GM19372 (cell line): ENCODE results near the gene THY1.
"Not testable (repeated sequence)": the region's sequence is repeated elsewhere in the genome, so short reads cannot be mapped to it uniquely, and the experiment has no call there.

Source experiments
- ATAC-seq: cut with Tn5 transposase; IDR thresholded peaks from one replicate; pipeline ENCODE4 v1.9.1; 2021; ENCODE audit warnings: mild to moderate bottlenecking, low read depth, moderate library complexity; ENCODE audit not compliant: unreplicated experiment

Gene THY1

DNA sequence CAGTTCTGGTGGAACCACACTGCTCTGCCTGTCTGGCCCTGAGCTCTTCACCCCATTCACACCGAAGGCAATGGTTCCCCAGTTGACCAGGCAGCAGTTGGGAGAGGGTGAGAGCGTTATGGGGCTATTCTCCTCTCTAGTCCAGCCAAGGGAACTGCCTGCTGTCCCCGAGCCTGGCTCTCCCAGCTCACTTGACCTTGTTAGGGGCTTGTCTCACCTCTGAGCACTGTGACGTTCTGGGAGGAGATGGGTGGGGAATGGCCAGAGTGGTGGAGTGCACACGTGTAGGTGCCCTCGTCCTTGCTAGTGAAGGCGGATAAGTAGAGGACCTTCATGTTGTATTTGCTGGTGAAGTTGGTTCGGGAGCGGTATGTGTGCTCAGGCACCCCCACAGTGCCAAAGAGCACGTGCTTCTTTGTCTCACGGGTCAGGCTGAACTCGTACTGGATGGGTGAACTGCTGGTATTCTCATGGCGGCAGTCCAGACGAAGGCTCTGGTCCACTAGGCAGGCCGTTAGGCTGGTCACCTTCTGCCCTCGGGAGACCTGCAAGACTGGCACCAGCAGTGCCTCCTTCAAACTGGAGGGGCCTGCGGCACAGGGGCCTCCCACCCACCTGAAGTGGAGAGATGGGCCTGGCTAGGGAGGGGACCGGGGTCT is 3.0 kb downstream of the THY1 start:
- ATAC-seq = no peak

DNA sequence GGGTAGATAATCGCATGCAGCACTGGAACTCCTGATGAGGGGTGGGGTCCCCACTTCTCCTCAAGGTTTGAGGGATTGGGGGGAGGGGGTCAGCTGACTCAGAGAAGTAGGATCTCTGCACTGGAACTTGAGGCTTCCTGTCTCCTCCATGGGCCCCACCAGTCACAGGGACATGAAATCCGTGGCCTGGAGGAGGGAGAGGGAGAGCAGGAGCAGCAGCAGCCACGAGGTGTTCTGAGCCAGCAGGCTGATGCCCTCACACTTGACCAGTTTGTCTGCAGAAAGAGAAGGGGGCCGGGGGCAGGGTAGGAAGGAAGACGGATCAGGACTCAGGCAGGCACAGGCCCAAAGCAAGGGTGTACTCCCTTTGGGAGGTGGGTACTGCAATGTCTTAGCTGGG is 3.7 kb downstream of the THY1 start:
- no peak for ATAC-seq

DNA sequence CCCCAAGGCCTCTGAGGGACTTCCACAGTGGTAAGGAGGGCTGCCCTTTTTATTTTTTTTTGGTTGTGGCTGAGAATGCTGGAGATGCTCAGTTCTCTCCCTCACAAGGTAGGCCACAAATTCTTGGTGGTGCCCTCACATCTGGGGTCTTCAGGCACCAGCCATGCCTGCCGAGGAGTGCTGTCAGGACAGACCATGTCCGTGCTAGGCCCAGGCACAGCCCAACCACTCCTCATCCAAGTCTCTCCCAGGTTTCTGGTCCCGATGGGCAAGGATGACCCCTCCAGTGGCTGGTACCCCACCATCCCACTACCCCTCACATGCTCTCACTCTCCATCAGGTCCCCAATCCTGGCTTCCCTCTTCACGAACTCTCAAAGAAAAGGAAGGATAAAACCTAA is 4.2 kb downstream of the THY1 start:
- ATAC-seq = no peak

DNA sequence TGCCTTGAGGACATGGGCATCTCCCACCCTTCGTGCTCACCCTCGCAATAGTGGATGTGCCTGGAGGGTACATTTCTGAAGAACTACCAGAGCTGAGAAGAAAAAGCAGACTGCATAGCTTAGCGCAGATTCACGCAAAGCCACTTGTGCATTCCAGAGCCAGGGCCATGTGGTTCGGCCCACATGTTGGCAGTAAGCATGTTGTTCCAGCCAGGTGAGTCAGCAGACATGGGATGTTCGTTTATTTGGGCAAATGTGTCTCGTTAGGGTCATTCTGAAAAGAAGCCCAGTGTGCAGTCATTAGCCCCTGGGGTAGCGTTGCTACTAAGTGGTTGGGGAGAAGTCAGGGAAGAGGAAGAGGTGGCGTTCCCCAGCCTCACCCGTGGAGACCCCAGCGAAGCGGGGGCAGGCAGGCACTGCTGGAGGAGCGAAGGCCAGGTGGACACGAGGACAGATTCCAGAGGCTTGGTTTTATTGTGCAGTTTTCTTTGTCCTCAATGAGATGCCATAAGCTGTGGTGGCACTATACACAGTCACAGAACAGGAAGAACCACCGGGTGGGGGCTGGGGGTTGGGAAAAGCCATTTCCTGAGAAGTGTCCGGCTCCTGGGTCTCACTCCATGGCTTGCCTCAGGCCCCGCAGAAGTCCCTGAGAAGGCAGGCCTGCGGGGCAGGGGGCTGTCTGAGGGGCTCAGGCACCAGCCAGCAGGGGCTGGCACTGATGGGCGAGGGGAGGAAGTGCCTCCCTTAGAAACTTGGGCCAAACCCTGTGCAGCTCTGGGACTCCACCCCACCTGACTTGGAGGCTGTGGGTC is 5.0 kb downstream of the THY1 start:
- ATAC-seq = no peak

DNA sequence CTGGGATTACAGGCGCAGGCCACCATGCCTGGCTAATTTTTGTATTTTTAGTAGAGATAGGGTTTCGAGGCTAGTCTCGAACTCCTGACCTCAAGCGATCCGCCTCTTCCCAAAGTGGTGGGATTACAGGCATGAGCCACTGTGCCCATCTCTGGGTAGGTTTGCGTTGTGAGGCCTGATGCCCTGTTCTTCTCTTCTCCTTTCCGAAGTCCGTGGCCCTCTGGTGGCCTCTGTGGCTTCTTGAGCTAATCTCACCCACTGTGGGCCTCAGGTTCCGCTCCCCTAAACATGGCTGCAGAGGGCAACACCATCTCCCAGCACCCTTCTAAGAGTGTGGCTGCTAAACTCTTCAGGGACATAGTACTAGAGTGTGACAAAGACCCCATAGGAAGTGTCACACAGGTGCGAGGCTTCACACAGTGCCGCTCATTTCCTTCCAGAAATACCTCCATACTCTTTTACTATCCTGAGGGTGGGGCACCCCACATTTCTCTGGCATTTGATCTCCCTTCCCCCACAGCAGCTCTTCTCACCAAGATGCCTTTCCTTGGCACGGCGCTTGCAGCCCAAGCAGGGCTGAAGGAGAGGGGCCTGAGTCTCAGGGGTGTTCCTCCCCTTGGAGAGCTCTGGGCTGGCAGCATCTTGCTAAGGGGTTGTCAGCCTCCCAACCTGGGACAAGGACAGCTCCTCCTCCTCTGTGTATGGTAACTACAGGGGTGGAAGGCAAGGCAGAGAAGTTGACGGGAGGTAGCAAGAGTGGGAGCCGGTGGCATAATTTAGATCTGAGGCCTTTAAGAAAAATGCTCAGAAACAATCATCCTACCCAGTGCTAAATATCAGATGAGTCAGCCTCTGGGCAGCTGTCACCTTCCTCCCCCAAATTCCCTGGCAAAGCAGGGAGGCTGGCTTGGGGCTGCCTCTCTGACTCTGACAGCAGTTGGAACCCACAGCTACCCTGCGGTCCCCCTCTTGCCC is 6.1 kb downstream of the THY1 start:
- ATAC-seq = no peak

DNA sequence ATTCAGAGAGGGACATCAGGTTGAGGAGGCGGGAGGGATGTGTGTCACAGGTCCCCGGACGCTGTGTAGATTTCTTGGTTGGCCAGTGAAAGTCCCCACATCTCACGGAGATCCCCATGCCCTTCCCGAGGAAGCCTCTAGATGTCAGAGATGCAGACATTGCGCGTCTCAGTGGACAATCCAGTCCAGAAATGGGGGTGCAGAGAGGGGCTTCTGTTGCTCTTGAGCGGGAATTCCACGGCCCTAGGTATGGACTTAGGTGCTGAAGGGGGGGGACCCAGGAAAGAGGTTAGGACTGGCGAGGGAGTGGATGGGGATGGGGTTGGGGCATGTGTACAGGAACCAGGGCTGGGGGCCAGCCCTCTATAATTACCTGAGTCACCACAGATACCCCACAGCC is 7.0 kb downstream of the THY1 start:
- ATAC-seq = no peak

DNA sequence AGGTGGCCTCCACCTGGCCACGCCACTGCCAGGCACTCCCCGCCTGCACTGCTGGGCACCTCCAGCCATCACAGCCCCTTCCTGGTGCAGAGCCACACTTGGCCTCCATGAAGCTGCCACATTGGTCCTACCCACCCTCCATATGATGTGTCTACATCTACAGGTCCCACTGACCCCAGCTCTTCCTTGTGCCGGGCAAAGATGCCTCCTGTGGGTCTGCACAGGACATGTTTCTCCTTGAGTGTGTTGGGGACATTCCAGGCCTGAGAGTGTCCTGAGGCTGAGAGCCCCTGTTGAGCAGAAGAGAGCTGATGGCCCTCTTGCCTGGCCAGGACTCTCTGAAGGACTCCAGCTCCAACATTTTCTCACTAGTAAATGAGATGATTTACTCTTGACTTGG is 7.5 kb downstream of the THY1 start:
- no peak for ATAC-seq

DNA sequence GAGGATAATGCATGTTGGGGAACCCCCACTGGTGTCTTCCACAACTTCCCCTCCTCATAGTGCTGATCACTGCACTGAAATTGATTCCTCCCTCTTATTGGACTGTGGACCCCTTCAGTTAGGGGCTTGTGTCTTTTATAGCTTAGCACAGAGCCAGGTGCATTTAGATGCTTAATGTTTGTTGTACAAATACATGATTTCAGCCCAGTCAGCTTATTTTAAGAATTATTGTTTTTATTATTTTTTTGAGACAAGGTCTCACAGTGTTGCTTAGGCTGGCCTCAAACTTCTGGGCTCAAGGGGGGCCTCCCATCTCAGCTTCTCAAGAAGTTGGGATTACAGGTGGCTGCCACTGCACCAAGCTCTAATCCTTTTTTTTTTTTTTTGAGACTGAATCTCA is 8.2 kb downstream of the THY1 start:
- no peak for ATAC-seq

DNA sequence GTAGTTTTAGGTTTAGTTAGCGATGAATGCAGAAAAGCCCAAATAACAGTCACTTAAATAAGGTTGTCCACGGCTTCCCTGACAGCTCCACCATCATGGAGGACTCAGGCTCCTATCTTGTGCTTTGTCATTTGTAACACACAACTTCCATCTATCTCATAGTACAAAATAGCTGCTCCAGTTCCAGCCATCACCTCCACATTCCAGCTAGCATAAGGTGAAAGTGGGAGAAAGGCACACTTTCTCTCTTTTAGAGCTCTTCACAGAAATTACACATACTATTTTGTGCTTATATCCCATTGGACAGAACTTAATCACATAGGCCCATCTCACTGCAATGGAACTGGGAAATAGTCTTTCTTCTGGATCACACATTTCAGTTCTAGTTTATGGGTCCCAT is 8.7 kb downstream of the THY1 start:
- no peak for ATAC-seq

DNA sequence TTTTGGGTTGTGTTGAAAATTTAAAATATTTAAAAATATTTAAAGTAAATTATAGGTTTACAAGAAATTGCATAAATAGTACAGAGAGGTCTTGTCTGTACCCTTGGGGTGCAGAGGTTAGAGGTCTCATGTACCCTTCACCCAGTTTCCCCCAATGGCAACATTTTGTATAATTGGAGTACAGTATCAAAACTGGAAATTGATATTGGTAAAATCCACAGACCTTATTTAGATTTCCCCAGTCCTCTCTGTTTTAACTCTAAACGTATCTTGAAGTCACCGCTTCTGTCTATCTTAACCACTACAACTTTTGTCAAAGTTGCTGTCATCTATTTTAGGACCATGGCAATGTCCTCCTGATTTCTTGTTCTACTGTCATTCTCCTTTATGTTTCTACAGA is 10.9 kb downstream of the THY1 start:
- no peak for ATAC-seq

DNA sequence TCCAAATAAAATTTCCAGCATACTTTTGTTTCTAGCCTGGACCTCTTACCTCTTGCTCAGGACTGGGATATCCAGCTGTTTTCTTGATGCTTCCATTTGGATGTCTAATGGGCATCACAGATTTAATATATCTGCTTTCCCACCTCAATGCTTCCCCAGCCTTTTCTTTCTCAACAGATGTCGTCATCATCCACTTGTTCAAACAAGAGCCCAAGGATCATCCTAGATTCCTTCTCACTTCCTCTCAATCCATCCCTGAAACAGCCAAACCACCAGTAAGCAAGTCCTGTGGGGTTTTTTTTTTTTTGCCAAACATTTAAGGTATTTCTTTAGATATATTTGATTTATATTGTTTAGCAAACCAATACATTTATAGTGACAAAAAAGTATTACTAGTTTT is 12.5 kb downstream of the THY1 start:
- no peak for ATAC-seq

DNA sequence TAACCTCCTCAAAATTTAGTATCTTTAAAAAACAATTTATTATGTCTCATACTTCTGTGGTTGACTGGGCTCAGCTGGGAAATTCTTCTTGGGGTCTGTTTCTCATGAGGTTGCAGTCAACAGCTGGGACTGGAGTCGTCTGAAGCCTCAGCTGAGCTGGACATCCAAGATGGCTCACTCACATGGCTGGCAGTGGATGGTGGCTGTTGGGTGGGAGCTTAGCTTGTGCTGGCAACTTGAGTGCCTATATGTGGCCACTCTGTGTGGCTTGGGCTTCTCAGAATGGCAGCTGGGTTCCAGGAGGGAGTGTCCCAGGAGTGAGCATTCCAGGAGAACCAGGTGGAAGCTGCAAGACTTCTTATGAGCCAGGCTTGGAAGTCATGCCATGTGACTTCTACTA is 13.2 kb downstream of the THY1 start:
- ATAC-seq = no peak

DNA sequence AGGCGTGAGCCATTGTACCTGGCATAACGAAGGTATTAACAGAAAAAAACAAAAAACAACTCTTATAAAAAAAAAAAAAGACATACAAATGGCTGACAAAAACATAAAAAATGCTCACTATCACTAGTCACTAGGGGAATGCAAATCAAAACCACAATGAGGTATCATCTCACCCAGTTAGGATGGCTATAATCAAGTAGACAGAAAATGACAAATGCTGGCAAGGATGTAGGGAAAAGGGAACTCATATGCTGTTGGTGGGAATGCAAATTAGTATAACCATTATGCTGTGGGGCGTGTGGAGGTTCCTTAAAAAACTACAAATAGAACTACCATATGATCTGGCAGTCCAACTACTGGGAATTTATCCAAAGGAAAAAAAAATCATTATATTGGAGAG is 17.0 kb downstream of the THY1 start:
- no peak for ATAC-seq

DNA sequence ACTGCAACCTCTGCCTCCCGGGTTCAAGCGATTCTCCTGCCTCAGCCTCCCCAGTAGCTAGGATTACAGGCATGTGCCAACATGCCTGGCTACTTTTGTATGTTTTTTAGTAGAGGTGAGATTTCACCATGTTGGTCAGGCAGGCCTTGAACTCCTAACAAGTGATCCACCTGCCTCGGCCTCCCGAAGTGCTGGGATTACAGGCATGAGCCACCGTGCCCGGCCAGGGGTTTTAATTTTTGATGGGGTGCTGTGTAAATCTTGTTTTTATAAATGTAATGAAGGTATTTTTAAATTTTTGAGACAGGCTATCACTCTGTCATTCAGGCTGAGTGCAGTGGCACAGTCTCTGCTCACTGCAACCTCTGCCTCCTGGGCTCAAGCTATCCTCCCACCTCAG is 17.5 kb downstream of the THY1 start:
- not testable (repeated sequence) for ATAC-seq

DNA sequence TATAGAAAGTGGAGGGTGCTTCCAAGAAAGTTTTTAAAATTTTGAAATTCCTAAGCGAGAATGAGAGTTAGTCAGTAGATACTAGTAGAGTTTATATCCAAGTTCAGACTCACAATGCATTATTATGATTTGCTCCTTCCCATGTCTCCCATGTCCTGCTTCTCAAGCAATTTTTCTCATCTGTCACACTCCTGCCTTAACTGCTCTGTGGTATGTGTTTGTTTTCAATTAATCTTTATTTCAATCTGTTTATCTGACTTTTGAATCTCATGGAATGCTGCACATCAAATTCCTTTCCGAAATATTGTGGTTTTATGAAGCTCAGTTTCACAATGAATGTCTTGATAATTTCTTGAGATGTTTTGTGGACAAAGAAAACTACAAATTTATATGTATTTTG is 18.1 kb downstream of the THY1 start:
- ATAC-seq = no peak

DNA sequence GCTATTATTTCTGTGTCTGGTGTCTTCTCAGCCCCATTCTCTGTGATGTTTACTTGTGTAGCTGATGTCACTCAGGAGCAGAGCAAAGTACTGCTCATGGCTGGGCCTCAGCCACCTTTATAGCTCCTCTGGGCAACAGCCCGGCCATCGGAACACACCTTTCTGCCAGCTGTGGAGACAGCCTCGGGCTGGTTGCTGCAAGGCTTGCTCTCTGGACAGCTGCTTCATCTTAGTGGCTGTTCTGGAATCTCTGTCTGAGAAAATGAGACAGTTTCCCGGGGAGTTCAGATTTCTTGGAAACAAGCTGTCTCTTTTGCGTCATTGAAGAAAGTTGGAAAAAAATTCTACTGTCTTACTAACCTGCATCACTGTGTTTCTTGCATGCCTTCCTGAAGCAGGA is 20.0 kb downstream of the THY1 start:
- ATAC-seq = no peak

DNA sequence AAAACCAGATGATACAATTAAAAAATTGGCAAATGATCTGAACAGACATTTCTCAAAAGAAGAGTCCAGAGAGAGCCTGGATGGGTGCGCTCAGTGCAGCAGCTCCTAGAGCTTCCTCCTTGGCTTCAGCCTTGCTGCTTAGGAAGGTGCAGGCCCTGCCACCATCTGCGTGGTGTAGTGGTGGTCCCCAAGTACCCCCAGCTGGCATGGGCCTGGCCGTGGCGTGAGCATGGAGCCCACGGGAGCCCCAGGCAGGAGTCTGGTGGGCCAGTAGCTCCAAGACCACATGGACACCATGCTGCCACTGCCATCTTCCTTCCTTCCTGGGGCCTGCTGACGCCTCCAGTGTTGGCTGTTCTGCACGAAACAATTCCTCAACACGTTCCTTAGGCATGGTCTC is 20.5 kb downstream of the THY1 start:
- ATAC-seq = no peak

DNA sequence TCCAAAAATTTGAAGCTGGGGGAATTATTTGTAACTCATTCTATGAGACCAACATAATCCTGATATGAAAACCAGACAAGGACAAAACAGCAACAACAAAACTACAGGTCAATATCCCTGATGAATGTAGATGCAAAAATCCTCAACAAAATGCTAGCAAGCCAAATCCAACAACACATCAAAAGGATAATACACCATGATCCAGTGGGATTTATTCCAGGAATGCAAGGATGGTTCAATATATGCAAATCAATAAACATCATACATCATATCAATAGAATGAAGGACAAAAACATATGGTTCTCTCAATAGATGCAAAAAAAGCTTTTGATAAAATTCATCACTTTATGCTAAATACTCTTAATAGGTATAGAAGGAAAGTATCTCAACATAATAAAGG is 22.1 kb downstream of the THY1 start:
- ATAC-seq = no peak

DNA sequence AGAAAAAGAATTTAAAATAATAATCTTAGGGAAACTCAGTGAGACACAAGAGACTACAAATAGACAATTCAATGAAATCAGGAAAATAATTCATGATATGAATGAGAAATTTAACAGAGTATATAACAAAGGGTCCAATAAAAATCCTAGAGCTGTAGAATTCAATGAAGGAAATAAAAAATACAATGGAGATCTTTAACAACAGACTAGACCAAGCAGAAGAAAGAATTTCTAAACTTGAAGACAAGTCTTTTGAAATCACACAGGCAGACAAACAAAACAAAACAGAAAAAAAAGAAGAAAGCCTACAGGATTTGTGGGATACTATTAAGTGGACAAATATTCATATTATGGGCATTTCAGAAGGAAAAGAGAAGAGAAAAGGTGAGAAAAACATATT is 25.2 kb downstream of the THY1 start:
- no peak for ATAC-seq

DNA sequence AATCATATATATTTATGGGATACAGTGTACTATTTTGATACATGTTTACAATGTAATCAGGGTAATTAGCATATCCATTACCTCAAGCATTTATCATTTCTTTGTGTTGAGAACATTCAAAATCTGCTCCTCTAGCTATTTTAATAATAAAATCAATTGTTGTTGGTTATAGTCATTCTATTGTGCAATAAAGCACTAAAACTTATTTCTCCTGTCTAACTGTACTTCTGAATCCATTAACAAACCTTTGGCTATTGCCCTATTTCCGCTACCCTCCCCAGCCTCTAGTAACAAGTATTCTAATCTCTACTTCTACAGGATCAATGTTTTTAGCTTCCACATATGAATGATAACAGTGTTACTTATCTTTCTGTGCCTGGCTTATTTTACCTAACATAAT is 26.1 kb downstream of the THY1 start:
- ATAC-seq = no peak

DNA sequence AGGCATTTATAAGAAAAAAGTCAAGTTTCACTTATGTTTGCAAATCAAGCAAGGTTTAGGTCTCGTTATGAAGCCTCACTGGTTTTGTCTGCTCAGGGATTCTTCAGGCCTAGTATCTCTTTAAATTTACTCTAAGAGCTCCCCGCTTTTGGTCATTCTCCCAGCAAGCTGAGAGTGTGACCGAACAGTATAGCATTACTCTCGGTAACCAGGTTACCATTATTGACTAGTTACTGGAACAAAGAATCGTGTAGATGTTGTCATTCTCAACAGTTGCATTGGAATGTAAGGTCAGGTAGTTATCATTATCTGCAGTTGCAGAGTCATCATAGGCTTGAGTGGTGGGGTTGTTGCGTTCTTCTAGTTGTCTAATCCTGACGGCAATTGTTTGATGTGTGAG is 31.7 kb downstream of the THY1 start:
- ATAC-seq = no peak
